ENCODE results near the gene AP3S1. TPM values are rescaled to one million over a fixed set of nuclear protein-coding genes. Genes with fewer than 3 reads are reported as not detected.
"Not testable (repeated sequence)": the region's sequence is repeated elsewhere in the genome, so short reads cannot be mapped to it uniquely, and the experiment has no call there.

AP3S1 gene
- total RNA-seq, 2 donors from 2014 or later: 32.0 to 163 TPM

DNA sequence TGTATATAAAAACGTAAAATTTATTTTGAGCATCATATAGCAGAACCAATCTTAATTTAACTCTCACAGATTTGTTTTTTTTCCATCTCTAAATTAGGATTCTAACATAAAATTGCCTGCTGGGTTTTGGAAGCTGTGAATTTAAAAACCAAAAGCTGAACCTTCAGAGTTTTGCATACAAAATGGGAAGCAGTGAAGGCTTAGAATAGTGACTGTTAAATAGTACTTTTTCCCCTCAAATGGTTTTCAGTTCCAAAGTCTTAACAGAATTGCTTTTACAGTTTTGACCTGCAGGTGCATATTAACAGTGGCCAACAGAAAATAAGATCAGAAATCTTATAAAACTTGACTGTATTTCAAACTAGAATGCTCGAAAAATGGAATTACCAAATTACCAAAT, 65.4 kb downstream of the AP3S1 start:
- Histone ChIP-seq H3K4me3 (no peak overlapping the region), H3K27ac (no peak overlapping the region), H3K4me1 (replicated peaks) (no peaks in the 10 kb centered on the region), H3K36me3 (no peaks in the 10 kb centered on the region), H3K9me3 (no peaks in the 10 kb centered on the region), H3K27me3 (replicated peaks; ENCODE audit: insufficient read depth) (no peaks in the 10 kb centered on the region)
- WGBS: 82% methylated on average over 2 of the region's 2 CpGs
- TF ChIP-seq, protein P1, sequence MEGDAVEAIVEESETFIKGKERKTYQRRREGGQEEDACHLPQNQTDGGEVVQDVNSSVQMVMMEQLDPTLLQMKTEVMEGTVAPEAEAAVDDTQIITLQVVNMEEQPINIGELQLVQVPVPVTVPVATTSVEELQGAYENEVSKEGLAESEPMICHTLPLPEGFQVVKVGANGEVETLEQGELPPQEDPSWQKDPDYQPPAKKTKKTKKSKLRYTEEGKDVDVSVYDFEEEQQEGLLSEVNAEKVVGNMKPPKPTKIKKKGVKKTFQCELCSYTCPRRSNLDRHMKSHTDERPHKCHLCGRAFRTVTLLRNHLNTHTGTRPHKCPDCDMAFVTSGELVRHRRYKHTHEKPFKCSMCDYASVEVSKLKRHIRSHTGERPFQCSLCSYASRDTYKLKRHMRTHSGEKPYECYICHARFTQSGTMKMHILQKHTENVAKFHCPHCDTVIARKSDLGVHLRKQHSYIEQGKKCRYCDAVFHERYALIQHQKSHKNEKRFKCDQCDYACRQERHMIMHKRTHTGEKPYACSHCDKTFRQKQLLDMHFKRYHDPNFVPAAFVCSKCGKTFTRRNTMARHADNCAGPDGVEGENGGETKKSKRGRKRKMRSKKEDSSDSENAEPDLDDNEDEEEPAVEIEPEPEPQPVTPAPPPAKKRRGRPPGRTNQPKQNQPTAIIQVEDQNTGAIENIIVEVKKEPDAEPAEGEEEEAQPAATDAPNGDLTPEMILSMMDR (IDR thresholded peaks at IDR 0.05): no peak
- TF ChIP-seq POLR2AphosphoS5 (IDR thresholded peaks at IDR 0.05): no peak
- no peak for TF ChIP-seq POLR2A (IDR thresholded peaks at IDR 0.05)
- intact Hi-C loops (cut with DNase I): no loop called here
- DNase-seq (ENCODE audit: low spot score): no peak

DNA sequence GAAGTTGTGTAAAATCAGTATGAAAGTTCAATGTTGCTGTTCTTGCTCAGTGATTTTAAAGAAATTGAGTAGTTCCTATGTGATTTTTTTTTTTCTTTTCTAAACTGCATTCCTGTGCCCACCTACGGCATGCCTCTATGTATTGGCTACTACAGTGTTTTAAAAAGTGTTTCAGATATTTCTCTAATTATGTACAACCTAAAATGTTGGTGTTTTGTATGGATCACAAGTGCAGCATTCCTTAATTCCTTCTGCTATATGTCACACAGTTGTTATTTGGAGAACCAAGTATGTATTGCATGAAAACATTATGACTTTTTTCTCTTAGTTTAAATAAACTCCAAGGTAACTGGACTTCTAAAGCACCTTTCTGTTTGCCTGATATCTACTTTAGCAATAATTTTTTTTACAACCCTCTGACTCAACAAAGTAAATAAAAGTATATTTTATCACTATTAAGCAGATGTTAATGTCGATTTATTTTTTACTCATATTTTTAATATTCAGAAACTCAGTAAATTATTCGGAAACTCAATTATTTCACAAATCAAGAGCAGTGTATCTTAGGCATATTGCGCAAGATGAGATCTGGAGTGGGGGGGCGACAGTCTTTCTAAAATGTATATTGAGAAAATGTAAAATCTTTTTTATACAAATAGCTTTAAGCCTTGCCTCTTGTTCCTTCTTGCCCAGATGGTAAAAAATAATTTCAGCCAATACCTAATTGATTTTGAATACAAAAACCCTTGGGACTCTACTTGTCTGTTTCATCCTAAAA, 72.1 kb downstream of the AP3S1 start:
- DNase-seq (ENCODE audit: low spot score); H3K4me1 ChIP-seq (replicated peaks); intact Hi-C loops (cut with DNase I); H3K27me3 ChIP-seq (replicated peaks; ENCODE audit: insufficient read depth); H3K27ac ChIP-seq; H3K4me3 ChIP-seq; H3K36me3 ChIP-seq; H3K9me3 ChIP-seq: not testable (repeated sequence)
- 80% methylated on average over 5 of the region's 5 CpGs for WGBS

- 70% methylated on average over 3 of the region's 3 CpGs for WGBS
- intact Hi-C loops (cut with DNase I): no loop called here
- no peaks in the 10 kb centered on the region for H3K36me3 ChIP-seq
- no peak overlapping the region for H3K4me3 ChIP-seq
- no peaks in the 10 kb centered on the region for H3K4me1 ChIP-seq (replicated peaks)
- H3K27ac ChIP-seq: no peak overlapping the region
- TF ChIP-seq, protein P1 (IDR thresholded peaks at IDR 0.05): no peak
- TF ChIP-seq POLR2A (IDR thresholded peaks at IDR 0.05): no peak
- no peak for TF ChIP-seq POLR2AphosphoS5 (IDR thresholded peaks at IDR 0.05)
- no peak for DNase-seq (ENCODE audit: low spot score)
- H3K9me3 ChIP-seq: no peaks in the 10 kb centered on the region
- H3K27me3 ChIP-seq (replicated peaks; ENCODE audit: insufficient read depth): no peaks in the 10 kb centered on the region
These were observed 78.5 kb downstream of the AP3S1 start for GRCh38 chr5:115920171-115920725.

- H3K27ac ChIP-seq; DNase-seq (ENCODE audit: low spot score); H3K4me1 ChIP-seq (replicated peaks); intact Hi-C loops (cut with DNase I); H3K9me3 ChIP-seq; H3K4me3 ChIP-seq; H3K36me3 ChIP-seq; H3K27me3 ChIP-seq (replicated peaks; ENCODE audit: insufficient read depth): not testable (repeated sequence)
- WGBS: 97% methylated on average over 12 of the region's 12 CpGs
These were observed 87.1 kb downstream of the AP3S1 start for GRCh38 chr5:115928578-115929407.

DNA sequence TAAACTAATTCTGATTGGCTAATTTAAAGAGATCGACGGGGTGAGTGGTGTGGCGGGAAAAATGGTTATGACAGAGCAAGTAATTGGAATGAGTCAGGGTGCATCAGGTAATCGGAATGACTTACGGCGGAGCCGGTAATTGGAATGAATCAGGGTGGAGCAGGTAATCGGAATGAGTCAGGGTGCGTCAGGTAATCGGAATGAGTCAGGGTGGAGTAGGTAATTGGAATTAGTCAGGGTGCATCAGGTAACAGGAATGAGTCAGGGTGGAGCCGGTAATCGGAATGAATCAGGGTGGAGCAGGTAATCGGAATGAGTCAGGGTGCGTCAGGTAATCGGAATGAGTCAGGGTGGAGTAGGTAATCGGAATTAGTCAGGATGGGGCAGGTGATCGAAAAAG, 88.4 kb downstream of the AP3S1 start:
- H3K27ac ChIP-seq; DNase-seq (ENCODE audit: low spot score); intact Hi-C loops (cut with DNase I); H3K4me3 ChIP-seq; H3K36me3 ChIP-seq; H3K27me3 ChIP-seq (replicated peaks; ENCODE audit: insufficient read depth); H3K9me3 ChIP-seq; H3K4me1 ChIP-seq (replicated peaks): not testable (repeated sequence)
- 92% methylated on average over 17 of the region's 17 CpGs for WGBS

DNA sequence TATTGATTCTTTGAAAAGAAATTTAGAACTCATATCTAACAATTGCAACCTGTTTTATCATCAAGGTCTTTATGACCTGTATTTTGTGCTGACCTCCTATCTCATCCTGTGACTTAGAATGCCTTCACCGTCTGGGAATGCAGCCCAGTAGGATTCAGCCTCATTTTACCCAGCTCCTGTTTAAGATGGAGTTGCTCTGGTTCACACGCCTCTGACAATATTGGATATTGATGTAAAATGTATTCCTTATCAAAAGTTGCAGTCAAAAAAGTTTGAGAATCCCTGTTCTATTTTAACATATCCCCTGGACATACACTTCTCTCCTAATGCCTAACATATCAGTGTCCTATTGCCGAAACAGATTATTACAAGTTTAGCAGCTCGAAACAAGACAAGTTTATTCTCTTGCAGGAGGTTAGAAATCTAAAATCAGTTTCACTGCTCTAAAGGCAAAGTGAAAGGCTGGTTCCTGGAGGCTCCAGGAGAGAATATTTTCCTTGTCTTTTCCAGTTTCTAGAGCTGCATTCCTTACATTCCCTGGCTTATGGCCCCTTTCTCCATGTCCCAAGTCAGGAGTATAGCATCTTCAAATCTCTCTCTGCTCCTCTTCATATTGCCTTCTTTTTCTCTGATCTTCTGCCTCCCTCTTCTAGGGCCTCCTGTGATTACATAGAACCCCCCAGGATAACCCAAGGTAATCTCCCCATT, 89.0 kb downstream of the AP3S1 start:
- H3K27me3 ChIP-seq (replicated peaks; ENCODE audit: insufficient read depth): no peaks in the 10 kb centered on the region
- no peaks in the 10 kb centered on the region for H3K9me3 ChIP-seq
- intact Hi-C loops (cut with DNase I): no loop called here
- WGBS: 97% methylated on average over 4 of the region's 4 CpGs
- no peaks in the 10 kb centered on the region for H3K4me1 ChIP-seq (replicated peaks)
- TF ChIP-seq POLR2A (IDR thresholded peaks at IDR 0.05) (no peak), POLR2AphosphoS5 (IDR thresholded peaks at IDR 0.05) (no peak)
- TF ChIP-seq, protein P1 (IDR thresholded peaks at IDR 0.05): no peak
- DNase-seq (ENCODE audit: low spot score): no peak
- no peak overlapping the region for H3K4me3 ChIP-seq
- H3K27ac ChIP-seq: no peak overlapping the region
- H3K36me3 ChIP-seq: no peaks in the 10 kb centered on the region
